Neural progenitor cell (in vitro differentiated cells): Measurements from ENCODE around the gene RBM15B.

Source experiments
- CTCF ChIP-seq: fragments of 200-600 bp; sonication (generic); IDR thresholded peaks from 2 replicates; pipeline ENCODE4 v1.5.1; 2017; ENCODE audit warnings: antibody characterized with exemption, mild to moderate bottlenecking
- EZH2 ChIP-seq: fragments of 200-600 bp; sonication (generic); IDR thresholded peaks from 2 replicates; pipeline ENCODE4 v1.6.1; 2017; ENCODE audit warnings: antibody characterized with exemption, mild to moderate bottlenecking, moderate library complexity

GRCh38 chr3:51394541-51394940, 3.5 kb downstream of the RBM15B start:
- TF ChIP-seq CTCF, result no peak
- TF ChIP-seq EZH2, result no peak
